ENCODE results near the gene FMO5.

FMO5 gene

DNA sequence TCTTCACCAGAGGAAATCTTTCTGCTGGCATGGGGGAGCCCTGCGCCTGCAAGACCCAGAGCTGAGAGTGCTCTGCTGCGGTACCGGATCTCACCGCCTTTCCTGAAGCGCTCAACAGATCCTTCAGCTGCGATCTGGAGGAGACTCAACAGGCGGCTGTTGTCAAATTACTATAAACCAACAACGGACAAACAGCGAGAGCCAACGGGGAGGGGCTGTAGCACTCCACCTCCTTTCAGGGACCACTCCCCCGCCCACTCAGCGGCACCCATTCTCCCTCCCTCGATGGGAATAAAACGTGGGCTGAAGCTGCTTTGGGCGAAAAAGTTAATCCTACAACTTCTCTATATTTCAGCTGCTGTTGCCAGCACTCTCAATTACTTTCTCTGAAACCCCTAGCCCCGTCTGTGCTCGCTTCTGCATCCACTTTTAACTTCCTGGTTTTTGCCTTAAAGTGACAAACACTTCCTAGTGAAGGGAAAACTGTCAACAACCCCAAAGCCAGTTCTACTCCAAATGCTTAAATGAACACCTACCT lies at the start of gene FMO5:
Gene FMO5, minus strand, starts transcription at position 147 of the 538 bp plus-strand sequence. CDS start 310 bp downstream, outside the sequence.
- H3K4me3 ChIP-seq (ENCODE audit: low read depth, low read length): peak within 1 kb of the TSS; percentile 78
- no peak for TF ChIP-seq CTCF (IDR thresholded peaks at IDR 0.05; ENCODE audit: low read depth, low read length)

DNA sequence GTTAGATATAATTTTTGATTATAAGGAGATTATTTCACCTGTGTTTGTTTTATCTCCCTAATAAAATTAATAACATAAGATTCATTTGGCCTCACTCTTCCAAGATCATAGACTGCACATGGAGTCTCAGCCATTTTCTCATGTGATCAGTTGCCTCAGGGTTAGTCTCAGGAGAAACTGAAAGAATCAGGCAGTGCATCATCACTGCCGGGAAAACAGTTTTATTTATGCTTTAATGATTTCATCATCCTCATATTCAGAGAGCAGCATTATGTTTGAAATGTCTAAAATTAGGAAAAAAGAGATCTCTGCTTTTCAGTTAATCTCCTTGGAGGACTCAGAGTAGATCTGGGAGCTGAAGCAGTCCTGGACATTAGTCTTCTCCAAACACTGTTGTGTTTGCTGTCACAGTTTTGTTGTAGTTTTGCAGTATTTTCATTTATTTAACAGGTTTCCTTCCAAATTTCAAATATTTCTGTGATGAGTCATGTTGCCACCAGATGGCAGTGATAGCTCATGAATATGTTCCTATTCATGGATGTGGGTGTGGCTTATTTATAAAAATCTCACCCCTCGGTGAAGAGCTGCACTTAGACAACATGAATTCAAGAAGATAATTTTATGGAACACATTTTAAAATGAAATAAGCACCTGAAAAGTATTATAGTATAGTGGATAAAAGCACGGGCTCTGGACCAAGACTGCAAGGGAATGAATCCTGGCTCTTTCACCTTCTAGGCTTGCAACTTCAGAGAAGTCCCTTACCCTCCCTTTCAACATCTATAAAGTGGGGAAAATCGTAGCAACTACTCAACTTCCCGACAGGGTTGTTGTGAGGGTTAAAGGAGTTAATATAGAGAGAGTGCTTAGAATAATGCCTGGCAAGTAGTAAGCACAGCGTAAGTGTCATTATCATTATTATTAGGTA lies 48.5 kb upstream of the FMO5 start:
- TF ChIP-seq CTCF (IDR thresholded peaks at IDR 0.05; ENCODE audit: low read depth, low read length): no peak
- H3K4me3 ChIP-seq (ENCODE audit: low read depth, low read length): no peak overlapping the region

GRCh38 chr1:147272042-147272441 lies 46.9 kb upstream of the FMO5 start:
- TF ChIP-seq CTCF (IDR thresholded peaks at IDR 0.05; ENCODE audit: low read depth, low read length): no peak
- H3K4me3 ChIP-seq (ENCODE audit: low read depth, low read length): no peak overlapping the region

DNA sequence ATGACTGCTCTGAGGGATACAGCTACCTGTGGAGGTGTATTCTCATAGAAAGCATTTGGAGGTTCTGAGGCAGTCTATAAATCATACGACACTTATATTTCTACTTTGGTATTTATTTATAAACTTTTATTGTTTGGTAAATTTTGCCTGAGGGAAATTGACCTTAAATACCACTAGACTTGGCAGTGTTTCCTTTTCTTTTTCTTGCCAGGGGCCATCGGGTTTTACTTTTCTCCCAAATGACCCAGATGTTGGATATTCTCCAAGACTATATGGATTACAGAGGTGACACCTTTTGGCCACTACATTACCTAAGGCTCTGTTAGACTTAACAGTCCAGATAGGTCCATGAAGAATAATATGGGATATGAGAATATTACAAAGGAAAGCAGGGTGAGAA lies 45.6 kb upstream of the FMO5 start:
- no peak overlapping the region for H3K4me3 ChIP-seq (ENCODE audit: low read depth, low read length)
- no peak for TF ChIP-seq CTCF (IDR thresholded peaks at IDR 0.05; ENCODE audit: low read depth, low read length)

GRCh38 chr1:147267711-147268110 lies 42.6 kb upstream of the FMO5 start:
- TF ChIP-seq CTCF (IDR thresholded peaks at IDR 0.05; ENCODE audit: low read depth, low read length): no peak
- no peak overlapping the region for H3K4me3 ChIP-seq (ENCODE audit: low read depth, low read length)

DNA sequence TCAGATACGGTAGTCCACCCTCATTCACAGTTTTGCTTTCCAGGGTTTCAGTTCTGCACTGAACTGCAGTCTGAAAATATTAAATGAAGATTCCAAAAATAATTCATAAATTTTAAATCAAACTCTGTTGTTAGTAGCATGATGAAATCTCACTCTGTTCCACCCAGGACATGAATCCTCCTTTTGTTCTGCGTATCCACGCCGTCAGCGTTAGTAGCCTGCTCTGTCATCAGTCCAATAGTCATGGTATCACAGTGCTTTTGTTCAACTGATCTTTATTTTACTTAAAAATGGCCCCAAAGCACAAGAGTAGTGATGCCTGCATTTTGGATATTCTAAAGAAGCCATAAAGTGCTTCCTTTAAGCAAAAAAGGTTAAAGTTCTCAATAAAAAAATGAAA lies 41.2 kb upstream of the FMO5 start:
- no peak for TF ChIP-seq CTCF (IDR thresholded peaks at IDR 0.05; ENCODE audit: low read depth, low read length)

GRCh38 chr1:147264158-147264768 lies 39.1 kb upstream of the FMO5 start:
- H3K4me3 ChIP-seq (ENCODE audit: low read depth, low read length): no peak overlapping the region
- TF ChIP-seq CTCF (IDR thresholded peaks at IDR 0.05; ENCODE audit: low read depth, low read length): no peak

More for the DNA sequence above, 41.2 kb upstream of the FMO5 start:
- no peak overlapping the region for H3K4me3 ChIP-seq (ENCODE audit: low read depth, low read length)
